Fibroblast of lung (primary cell): ENCODE data around the gene ARPIN.

Source experiments
- EZH2 ChIP-seq: IDR thresholded peaks from 2 replicates; pipeline ENCODE4 v1.5.1; 2012; ENCODE audit warnings: low read length, control low read depth, mild to moderate bottlenecking; ENCODE audit errors: missing control alignments
- TF ChIP-seq, protein P1 (sequence below), 2 donors: IDR thresholded peaks in 1 of 2; conservative IDR thresholded peaks in 1 of 2; 1 replicate in 1 of 2; 2 replicates in 1 of 2; pipeline ENCODE4 v1.5.1; 2011 to 2012; ENCODE audit warnings: low read length in 2 of 2, control low read depth in 1 of 2, inconsistent platforms in 1 of 2, low read depth in 1 of 2, mild to moderate bottlenecking in 1 of 2

DNA sequence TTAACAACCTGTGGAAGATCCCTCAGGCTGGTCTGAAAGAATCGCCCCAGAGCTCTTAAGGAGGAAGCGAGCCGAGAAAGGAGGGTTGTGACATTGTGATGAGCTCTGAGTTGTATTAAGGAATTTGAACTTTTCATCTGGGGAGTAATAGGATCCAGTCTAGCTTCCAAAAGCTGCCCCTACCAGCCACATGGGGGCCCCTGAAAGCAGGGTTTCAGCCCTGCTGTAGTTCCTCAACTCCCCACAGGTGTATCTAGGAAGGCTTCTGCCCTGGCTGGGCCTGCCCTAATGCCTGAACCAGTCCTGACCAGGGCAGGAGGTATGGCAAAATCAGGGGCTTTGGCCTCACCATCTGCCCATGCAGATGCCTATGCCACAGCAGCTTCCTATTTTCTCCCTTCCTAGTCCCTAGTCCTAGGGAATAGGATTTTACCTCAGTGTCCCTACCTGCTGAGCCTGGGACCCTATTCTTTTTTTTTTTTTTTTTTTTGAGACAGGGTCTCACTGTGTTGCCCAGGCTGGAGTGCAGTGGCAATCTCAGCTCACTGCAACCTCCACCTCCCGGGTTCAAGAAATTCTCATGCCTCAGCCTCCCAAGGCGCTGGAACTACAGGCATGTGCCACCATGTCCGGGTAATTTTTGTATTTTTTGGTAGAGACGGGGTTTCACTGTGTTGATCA lies 14.0 kb downstream of the ARPIN start:
- TF ChIP-seq, protein P1, sequence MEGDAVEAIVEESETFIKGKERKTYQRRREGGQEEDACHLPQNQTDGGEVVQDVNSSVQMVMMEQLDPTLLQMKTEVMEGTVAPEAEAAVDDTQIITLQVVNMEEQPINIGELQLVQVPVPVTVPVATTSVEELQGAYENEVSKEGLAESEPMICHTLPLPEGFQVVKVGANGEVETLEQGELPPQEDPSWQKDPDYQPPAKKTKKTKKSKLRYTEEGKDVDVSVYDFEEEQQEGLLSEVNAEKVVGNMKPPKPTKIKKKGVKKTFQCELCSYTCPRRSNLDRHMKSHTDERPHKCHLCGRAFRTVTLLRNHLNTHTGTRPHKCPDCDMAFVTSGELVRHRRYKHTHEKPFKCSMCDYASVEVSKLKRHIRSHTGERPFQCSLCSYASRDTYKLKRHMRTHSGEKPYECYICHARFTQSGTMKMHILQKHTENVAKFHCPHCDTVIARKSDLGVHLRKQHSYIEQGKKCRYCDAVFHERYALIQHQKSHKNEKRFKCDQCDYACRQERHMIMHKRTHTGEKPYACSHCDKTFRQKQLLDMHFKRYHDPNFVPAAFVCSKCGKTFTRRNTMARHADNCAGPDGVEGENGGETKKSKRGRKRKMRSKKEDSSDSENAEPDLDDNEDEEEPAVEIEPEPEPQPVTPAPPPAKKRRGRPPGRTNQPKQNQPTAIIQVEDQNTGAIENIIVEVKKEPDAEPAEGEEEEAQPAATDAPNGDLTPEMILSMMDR (conservative IDR thresholded peaks at IDR 0.05 in 1 of 2, IDR thresholded peaks at IDR 0.05 in 1 of 2; ENCODE audit: low read depth in 1 of 2, low read length in 2 of 2) = peak; percentile 35 to 50
- no peak for TF ChIP-seq EZH2
